ENCODE data around the gene PNLIPRP2. TPM values are rescaled to one million over a fixed set of nuclear protein-coding genes. Genes with fewer than 3 reads are reported as not detected.

The PNLIPRP2 gene
- total RNA-seq = not detected in 2 replicates

DNA sequence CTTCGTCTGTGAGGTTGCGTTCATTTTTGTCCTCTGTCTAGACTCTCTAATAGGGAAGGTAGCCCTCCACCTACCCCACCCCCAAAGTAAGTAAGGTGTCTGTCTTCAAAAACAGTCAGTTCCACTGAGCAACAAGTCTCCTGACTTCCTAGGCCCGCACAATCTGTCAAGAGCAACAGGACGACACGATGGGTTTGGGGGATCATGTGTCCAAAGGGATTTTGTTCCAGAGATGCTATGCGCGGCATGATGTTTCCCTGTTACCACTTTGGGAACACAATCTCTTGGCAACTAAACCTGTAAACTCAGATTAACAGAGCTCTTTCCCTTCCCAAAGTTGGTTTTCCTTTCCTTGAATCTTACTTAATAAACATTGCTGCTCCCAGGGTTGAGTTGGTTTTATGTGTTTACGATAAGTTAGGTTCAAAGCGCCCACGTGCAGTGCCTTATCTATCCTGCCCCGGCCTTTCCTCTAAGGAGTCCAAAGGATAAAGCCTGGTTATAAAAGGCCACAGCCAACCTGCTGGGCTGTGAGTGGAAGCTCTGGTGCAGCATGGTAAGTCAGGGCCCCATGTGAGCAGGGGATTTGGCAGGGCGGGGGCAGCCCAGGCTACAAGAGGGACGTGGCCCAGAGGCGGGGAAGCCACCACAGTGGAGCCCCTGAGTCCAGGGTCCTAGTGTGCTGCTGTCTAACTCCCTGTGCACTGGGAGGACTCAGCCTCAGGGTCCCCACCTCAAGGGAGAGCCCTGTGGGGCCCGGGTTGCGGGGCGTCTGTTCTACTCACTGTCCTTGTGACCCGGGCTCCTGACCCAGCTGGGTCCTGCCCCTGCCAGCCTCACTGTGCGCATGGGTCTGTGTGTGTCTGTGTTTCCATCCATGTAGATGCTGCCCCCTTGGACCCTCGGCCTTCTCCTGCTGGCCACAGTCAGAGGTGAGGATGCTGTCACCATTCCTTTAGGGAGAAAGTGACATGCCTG lies at the start of gene PNLIPRP2:
Gene PNLIPRP2, plus strand, starts transcription at position 531 of the 978 bp plus-strand sequence.

DNA sequence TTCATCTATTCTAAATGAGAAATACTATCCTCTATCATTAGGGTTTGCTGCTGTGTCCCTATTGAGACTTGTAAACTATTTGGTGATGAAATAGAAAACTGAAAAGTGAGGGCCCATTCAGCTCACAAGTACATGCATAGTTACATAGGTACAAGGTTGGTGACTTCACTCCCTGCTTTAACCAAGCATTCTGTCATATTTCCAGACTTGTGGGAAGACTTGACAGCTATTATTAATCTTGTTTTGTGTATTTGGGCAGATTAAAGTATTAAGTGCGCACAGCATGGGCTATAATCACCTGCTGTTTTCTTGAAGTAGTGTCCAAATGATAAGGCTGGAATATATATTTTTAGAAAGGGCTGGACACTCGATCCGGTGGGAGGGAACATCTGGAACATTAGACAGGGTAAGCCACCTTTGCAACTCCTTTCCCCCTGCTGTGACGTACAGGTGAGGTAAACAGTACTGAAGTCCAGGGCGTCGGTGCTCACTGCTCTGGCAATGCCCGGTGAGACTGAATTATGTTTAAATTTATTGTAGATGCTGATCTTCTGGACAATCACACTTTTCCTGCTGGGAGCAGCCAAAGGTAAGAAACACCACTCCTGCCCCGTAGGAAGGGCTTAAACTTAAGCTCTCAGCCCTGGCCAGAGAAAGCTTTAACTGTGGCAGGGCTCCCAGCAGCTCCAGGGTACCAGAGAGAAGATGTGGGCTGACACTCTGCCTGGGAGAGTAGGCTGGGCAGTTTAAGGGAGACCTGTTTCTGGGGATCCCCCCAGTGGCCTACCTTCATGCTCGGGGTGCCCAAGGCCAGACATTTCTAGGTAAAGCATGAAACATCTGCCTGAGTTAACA lies 29.9 kb upstream of the PNLIPRP2 start, which contains the start of gene PNLIPRP1:
Gene PNLIPRP1, plus strand, starts transcription at position 370 of the 855 bp plus-strand sequence. Its CDS starts 171 bp downstream, at position 541.

Other genes starting within 250 kb of the PNLIPRP2 start
- not detected in 2 replicates for gene PNLIPRP3, start 193.1 kb upstream of the PNLIPRP2 start, total RNA-seq
- gene PNLIP, start 75.0 kb upstream of the PNLIPRP2 start, total RNA-seq = not detected in 2 replicates
- gene PNLIPRP1, start 30.0 kb upstream of the PNLIPRP2 start, total RNA-seq = not detected in 2 replicates
- 4.0 and 4.7 TPM in 2 replicates for gene HSPA12A, start 121.6 kb downstream of the PNLIPRP2 start, total RNA-seq
- under 0.01 and 0.17 TPM in 2 replicates for gene ENO4, start 228.5 kb downstream of the PNLIPRP2 start, total RNA-seq